HG02852 (cell line): ENCODE data around the gene C3orf22.

ENCODE experiments used
- ATAC-seq: cut with Tn5 transposase; IDR thresholded peaks from one replicate; pipeline ENCODE4 v1.9.1; 2021; ENCODE audit warnings: mild to moderate bottlenecking, moderate library complexity; ENCODE audit not compliant: unreplicated experiment

The C3orf22 gene

GRCh38 chr3:126528800-126529541 is 29.8 kb downstream of the C3orf22 start:
- ATAC-seq: no peak

- no peak for ATAC-seq
These were observed 30.3 kb downstream of the C3orf22 start for GRCh38 chr3:126528419-126528799.

DNA sequence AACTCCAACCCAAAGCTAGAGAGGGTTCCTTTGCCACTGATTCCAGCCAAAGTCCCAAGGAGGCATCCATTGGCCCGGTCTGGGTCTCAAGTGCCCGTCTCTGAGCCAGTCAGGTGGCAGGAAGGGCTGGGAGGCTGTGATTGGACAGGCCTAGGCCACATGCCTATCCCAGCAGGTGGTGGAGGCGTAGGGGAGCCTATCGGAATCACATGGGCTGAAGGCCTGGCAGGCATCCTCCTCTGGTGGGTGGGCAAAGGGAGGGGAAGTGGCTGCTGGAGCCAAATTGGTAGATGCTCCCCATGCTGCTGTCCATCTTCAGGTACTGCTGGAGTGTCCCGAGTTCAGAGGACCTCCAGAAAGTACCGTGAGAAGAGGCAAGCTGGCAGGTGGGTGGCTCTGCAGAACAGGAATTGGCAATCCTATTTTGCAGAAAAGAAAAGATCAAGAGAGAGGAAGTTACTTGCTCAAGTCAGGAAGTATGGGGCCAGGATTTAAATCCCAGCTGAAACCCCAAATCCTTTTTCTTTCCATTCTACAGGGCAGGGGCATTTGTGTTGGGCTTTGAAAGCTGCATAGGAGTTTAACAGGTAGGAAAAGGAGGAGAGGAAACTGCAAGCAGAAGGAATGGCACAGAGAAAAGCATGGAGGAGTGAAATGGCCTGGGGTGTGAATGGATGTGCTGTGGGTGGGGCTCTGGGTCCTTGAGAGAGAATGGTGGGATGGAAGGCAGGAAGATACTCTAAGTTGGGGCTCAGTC is 31.1 kb downstream of the C3orf22 start:
- ATAC-seq: no peak

- no peak for ATAC-seq
These were observed 31.7 kb downstream of the C3orf22 start for GRCh38 chr3:126527006-126527405.

- ATAC-seq: no peak
These were observed 32.1 kb downstream of the C3orf22 start for GRCh38 chr3:126526668-126527005.

DNA sequence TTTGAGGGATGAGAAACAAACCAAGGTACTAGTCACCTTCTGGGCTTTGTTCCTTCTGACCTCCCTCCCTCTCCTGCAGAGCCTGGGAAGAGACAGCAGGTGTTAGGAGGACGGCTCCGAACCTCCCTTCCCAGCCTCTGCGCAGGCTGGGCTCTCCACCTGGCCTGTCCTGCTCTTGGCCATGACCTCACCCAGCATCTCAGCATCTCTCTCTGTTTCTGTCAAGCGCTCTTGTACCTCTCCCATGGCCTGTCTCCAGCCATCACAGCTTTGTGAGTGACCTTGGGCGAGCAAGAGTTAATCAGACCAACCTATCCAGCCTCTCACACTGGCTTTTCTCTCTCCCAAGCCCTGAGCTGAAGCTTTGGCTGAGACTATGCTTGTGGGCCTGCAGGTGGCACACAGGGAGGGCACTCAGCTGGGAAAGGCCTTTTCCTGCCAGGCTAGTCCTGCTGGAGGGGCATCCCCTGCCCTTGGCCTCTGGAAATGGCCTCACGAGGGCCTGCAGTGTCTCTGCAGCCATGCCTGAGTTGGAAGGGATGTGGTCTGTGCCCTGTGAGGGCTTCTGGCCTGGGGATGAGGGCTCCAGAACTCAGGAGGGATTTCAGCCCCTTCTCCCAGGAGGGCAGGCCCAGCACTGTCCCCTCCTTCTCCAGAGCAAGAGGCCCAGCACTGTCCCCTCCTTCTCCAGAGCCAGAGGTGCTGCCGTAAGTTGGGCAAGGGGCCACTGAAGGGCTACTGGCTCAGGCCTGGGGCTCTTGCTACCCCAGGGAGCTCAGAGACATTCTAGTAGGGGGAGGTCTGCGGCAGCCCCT is 32.7 kb downstream of the C3orf22 start:
- no peak for ATAC-seq

GRCh38 chr3:126525091-126525852 is 33.5 kb downstream of the C3orf22 start:
- ATAC-seq: no peak

- no peak for ATAC-seq
These were observed 34.2 kb downstream of the C3orf22 start for GRCh38 chr3:126524429-126524988.

GRCh38 chr3:126523745-126524428 is 34.8 kb downstream of the C3orf22 start, which contains the start of gene CHST13:
Gene CHST13 (plus strand): TSS chr3:126524155. CDS start chr3:126524333, 178 bp downstream.
- no peak for ATAC-seq

DNA sequence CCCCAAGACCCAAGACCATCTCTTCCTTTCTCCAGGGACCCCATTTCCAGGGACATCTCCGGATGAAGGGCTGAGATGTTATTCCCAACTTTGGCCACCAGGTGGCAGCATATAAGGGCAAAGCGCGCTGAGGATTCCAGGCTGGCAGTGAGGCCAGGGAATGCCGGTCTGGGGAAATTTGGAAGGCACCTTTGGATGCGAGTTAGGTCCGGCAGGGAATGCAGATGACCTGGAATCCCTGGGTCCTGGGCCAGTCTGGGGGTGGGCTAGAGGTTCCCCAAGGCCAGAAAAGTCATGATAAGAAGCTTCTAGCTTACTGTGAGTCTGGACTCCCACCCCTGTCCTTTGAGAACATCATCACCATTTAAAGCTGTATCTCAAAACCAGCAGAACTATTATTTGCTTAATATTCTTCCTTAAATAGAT is 36.4 kb downstream of the C3orf22 start:
- ATAC-seq: no peak

- ATAC-seq: no peak
These were observed 37.4 kb downstream of the C3orf22 start for GRCh38 chr3:126521122-126521891.

GRCh38 chr3:126519506-126520455 is 39.0 kb downstream of the C3orf22 start:
- no peak for ATAC-seq

GRCh38 chr3:126518779-126519177 is 40.0 kb downstream of the C3orf22 start:
- ATAC-seq: no peak

DNA sequence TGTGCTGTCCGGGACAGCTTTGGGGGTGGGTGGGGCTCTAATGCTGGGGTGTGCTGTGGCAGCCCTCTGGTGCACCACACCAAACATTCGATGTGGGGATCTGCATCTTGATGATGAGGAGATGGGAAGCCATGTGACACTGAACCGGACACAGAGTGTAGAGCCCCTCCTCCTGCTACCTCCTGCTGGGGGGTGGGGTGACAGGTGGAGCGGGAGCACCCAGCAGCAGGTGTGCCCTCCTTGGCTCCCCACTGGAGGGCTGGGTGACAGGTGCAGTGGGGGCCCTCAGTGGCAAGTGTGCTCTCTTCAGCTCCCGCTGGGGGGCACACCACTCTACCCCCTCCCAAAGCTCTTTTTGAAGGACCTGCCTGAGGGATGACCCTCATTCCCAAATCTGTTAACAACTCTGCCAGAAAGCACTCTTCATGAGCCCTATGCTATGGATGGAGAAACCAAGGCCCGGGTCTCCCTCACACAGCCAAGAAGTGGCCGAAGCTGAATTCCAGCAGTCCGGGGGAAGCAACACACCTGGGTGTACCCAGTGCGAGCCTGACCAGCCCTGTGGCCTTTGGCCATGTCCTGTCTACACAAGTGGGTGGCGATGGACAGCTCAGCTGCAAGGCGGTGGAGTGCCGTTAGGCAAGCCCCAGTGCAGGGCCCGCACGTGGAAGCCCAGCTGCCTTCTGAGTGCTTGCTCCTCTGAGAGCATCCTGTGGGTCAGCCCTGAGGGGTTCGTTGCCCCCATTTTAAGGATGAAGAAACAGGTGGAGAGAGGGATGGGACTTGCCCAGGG is 40.5 kb downstream of the C3orf22 start:
- ATAC-seq: no peak

DNA sequence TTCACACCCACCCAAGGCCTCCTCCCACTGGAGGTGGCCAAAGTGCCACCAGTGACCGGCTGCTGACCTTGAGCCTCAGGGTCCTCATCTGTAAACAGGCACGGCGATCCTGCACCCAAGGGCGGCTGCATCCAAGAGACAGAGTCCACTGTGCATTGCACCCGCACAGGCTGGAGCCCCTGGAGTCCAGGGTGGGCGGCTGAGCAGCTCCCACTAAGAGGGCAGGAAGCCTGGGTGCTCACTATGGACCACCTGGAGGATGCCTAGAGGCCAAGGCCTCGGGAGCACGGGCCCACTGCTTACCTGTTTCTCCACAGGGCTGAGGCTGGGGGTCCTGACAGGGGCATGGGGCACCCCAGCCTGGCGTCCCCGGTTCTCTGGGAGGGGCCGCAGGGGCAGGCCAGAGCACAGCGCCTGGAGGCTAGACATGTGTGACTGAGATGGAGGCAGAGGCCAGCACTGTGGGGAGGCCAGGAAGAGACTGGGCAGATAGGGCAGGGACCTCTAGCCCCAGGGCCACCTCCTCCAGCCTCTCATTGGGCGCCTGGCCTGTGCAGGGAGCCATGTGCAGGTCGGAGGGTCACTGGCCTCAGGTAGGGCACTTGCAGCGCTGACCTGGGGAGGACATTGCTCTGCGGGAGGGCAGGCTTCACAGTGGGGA is 41.3 kb downstream of the C3orf22 start, which contains the start of gene UROC1:
UROC1 (minus strand) TSS at position 483 of the 661 bp plus-strand sequence; CDS start at position 429, 54 bp downstream.
- ATAC-seq: no peak

DNA sequence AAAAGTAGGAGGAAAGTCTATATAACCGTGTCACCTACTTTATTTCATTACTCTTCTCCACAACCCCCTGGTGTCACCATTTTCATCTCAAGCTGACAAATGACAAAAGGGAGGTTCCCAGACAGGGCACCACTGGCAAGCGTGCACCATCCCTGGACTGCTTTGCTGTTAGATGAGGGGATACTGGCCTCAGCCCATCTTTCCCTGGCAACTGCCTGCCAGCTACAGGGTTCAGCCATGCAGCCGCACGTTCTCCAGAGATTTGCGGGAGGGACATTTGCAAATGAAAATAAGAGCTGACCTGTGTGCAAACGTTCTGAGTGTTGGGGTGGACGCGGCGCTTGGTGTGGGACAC is 41.8 kb downstream of the C3orf22 start:
- ATAC-seq: no peak
